GM12875 (cell line): ENCODE results near the gene HOXC9.

Source experiments
- H3K4me3 ChIP-seq: one replicate; pipeline ENCODE4 v1.5.1; 2011; ENCODE audit warnings: low read depth, low read length, control low read depth
- TF ChIP-seq, protein P1 (sequence below): IDR thresholded peaks from 2 replicates; pipeline ENCODE4 v1.5.1; 2011; ENCODE audit warnings: low read depth, mild to moderate bottlenecking, control low read depth, inconsistent platforms, low read length, moderate library complexity, borderline replicate concordance; ENCODE audit not compliant: insufficient read depth

HOXC9 gene

DNA sequence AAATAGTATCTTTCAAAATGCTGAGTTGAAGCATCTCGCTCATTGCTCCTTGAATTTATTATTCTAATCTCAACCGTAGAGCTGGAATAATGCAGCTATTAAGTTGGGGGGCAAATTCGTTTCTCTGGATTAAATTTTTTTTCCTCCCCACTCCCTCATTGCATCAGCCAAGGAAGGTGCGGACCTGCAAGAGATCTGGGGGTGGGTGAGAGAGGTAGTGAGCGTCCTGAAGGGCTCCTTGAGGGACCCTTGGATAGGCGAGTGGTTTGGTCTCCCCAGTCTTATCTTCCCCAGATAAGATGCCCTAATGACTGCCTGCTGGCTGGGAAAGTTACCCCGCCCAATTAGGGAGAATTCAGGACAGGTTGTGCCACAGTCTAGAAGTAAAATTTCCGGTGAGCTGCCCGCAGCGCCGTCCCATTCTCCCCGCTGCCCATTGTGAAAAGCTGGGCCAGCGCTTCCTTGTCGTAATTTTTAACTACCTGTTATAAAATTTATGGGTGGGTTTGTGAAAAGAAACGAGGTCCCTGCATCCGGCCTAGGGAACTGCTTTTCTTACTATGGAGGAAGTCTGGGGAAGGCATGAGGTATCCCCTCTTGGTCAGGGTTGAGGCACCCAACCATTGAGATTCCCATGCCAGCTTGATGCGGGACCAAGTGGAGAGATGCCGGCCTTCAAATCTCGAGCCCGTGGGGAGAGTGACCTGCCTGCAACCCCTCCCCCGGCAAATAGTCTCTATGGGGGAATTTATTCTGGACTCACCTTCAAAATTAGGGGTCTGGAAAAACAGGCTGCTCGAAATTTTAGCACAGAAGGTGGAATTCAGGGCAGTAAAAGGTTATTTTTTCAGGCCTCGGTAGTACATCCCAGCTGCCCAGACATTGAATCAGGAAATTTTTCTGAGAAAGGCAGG is 15.3 kb downstream of the HOXC9 start:
- no peak overlapping the region for H3K4me3 ChIP-seq
- TF ChIP-seq, protein P1, sequence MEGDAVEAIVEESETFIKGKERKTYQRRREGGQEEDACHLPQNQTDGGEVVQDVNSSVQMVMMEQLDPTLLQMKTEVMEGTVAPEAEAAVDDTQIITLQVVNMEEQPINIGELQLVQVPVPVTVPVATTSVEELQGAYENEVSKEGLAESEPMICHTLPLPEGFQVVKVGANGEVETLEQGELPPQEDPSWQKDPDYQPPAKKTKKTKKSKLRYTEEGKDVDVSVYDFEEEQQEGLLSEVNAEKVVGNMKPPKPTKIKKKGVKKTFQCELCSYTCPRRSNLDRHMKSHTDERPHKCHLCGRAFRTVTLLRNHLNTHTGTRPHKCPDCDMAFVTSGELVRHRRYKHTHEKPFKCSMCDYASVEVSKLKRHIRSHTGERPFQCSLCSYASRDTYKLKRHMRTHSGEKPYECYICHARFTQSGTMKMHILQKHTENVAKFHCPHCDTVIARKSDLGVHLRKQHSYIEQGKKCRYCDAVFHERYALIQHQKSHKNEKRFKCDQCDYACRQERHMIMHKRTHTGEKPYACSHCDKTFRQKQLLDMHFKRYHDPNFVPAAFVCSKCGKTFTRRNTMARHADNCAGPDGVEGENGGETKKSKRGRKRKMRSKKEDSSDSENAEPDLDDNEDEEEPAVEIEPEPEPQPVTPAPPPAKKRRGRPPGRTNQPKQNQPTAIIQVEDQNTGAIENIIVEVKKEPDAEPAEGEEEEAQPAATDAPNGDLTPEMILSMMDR, result no peak

DNA sequence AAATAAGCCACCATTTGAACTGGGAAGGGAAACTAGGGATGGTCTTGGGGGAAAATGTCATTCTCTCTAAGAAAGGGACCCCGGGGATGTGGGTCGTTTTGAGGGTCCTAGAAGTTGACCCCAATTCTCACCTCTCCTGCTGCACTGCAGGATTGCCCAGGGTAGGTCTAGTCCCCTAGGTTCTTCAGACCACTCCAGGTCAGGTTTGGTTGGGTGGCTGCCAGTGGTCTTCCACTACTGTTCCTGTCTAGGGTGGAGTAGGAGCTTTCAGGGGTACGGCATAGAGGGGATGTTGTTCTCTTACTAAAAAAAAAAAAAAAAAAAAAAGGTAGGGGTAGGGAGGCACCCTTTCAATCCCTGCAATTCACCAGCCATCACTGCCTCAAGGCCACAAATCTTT is 16.1 kb downstream of the HOXC9 start:
- TF ChIP-seq, protein P1, result no peak
- H3K4me3 ChIP-seq, result no peak overlapping the region

DNA sequence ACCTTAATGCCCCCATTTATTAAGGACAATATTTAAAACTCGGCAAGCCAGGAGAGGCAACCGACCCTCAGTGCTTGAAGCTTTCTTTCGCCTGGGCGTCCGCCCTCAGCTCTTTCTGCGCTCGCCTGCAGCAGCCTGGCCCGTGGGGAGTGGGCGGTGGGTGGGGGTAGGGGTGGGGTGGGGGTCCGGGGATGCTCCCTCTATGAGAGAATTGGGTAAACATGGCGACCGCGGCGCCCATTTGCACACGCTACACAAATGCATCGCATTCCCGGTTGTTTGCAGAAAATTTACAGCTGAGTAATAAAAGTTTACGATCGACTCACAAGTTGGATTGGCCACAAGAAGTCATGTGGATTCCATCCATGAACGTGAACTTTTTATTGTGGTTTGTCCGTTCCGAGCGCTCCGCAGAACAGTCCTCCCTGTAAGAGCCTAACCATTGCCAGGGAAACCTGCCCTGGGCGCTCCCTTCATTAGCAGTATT is 16.6 kb downstream of the HOXC9 start:
- TF ChIP-seq, protein P1, result no peak
- no peak overlapping the region for H3K4me3 ChIP-seq

DNA sequence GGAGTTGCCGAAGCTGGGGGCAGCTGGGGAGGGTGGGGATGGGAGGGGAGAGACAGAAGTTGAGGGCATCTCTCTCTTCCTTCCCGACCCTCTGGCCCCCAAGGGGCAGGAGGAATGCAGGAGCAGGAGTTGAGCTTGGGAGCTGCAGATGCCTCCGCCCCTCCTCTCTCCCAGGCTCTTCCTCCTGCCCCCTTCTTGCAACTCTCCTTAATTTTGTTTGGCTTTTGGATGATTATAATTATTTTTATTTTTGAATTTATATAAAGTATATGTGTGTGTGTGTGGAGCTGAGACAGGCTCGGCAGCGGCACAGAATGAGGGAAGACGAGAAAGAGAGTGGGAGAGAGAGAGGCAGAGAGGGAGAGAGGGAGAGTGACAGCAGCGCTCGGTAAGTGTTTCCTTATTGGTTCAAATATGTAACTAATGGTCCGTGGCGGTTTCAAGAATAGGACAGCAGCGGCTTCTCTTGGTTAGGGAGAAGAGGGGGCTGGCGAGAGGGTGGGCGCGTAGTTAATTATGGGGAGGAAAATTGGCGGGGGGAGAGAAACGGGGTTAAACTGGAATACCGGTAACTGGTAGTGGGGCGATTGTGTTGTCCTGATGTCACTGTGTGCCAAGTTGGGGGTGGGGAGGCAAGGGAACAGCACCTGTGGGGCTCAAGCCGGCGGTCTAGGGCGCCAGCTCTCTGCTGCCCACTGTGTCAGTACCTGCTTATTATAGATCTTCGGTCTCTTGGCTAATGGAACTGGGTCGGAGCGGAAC is 17.2 kb downstream of the HOXC9 start:
- TF ChIP-seq, protein P1, result peak; percentile 17; the same call in 1 of the 2 replicates
- H3K4me3 ChIP-seq, result peak overlapping the region; percentile 69

DNA sequence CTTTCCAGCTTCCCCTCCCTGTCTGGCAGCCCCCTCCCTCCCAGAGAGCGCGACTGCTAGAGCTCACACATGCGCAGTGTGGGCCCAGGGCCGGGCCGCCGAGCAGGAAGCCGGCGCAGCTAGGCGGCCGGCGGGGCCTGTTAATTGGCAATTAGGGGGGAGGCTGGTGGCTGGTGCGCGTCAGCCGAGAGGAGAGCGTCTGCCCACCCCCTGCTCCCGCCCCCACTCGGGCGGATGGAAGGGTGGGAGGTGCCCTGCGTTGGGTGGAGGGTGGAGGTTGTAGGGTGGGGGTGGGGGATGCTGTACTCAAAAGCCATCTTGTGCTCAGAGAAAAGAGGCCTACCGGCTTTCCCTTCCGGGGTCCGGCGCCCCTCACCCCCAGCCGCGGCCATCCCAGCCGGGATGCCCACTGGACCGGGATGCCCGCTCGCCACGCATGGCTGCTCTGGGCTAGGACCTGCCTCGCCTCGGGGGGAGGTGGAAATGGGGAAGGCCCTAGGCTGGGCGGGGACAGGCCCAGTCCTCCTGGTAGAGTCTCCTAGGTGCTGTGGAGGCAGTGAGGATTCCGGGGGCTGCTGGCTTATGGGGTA is 18.0 kb downstream of the HOXC9 start:
- TF ChIP-seq, protein P1, result no peak
- H3K4me3 ChIP-seq, result peak overlapping the region; percentile 69

DNA sequence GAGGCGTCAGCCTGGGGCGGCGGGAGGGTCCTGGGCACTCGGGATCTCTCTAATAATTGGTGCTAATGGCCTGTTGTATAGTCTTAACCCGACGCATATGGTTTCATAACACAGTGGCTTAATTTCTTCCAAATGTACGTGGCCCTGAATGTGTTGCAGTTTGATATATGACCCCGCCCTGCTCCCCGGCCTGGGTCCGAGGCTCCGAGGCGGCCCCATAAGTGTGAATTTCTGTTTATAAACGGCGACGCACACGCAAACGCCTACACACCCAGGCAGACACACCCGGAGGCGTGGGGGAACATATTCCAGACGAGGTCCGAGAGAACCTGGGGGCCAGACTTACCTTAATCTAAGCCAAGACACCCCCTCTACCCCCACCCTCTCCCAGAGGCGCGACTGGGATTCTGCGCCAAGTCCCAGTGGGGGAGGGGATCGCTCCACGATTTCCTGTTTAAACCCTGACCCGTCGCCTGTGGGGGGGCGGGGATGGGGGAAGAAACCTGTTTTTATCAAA is 18.6 kb downstream of the HOXC9 start:
- TF ChIP-seq, protein P1, result no peak
- H3K4me3 ChIP-seq, result peak overlapping the region; percentile 69
